Measurements from ENCODE around the gene NELFCD.

The NELFCD gene

GRCh38 chr20:59043698-59044097 is 62.6 kb downstream of the NELFCD start:
- DNase-seq (ENCODE audit: low spot score) = no peak
- in situ Hi-C loops (cut with MboI; ENCODE audit: low sequenced_read_pairs, unreplicated experiment) = no loop called here
- no peak for TF ChIP-seq CTCF (IDR thresholded peaks at IDR 0.05; ENCODE audit: borderline replicate concordance, control extremely low read depth, extremely low read depth, insufficient read depth, missing control alignments)

GRCh38 chr20:59044295-59044694 is 63.2 kb downstream of the NELFCD start:
- no peak for DNase-seq (ENCODE audit: low spot score)
- TF ChIP-seq CTCF (IDR thresholded peaks at IDR 0.05; ENCODE audit: borderline replicate concordance, control extremely low read depth, extremely low read depth, insufficient read depth, missing control alignments) = no peak
- in situ Hi-C loops (cut with MboI; ENCODE audit: low sequenced_read_pairs, unreplicated experiment) = no loop called here

Measured in GM13976 (cell line).